ENCODE data around the gene INPP5A.

INPP5A gene

GRCh38 chr10:132532749-132533560, 4.6 kb upstream of the INPP5A start:
- Histone ChIP-seq H4K8ac (ENCODE audit: low read depth, low read length) (no peak overlapping the region), H3K27me3 (ENCODE audit: control insufficient read depth in 3 of 3, insufficient read depth in 3 of 3, low read depth in 1 of 3, low read length in 3 of 3) (peaks cover 0 to 3% (median 0%) of the 10 kb centered on the region in 3 experiments), H3K4ac (ENCODE audit: low read length) (no peak overlapping the region), H3K4me1 (ENCODE audit: control insufficient read depth in 2 of 2, insufficient read depth in 1 of 2, low read depth in 1 of 2, low read length in 2 of 2) (peaks cover 3 to 16% of the 10 kb centered on the region in 2 donors), H2BK15ac (ENCODE audit: low read length) (no peak overlapping the region), H3K36me3 (replicated peaks in 1 of 2; ENCODE audit: control insufficient read depth in 2 of 2, insufficient read depth in 2 of 2, low read length in 2 of 2) (peaks cover 0 to 4% of the 10 kb centered on the region in 2 donors), H3K18ac (ENCODE audit: low read length) (no peak overlapping the region), H2AFZ (ENCODE audit: low read length) (no peak overlapping the region), H2BK120ac (ENCODE audit: low read depth, low read length) (no peak overlapping the region), H2AK5ac (ENCODE audit: low read depth, low read length) (no peak overlapping the region), H3K9me3 (replicated peaks in 1 of 2; ENCODE audit: control insufficient read depth in 2 of 2, insufficient read depth in 1 of 2, low read depth in 1 of 2, low read length in 2 of 2) (peaks cover 9 to 20% of the 10 kb centered on the region in 2 donors), H2BK5ac (ENCODE audit: low read length) (no peak overlapping the region), H3K4me3 (ENCODE audit: low read length in 2 of 2) (no peak overlapping the region), H3K79me1 (ENCODE audit: low read depth, low read length) (peaks cover 2% of the 10 kb centered on the region), H4K91ac (ENCODE audit: low read depth, low read length, poor library complexity) (no peak overlapping the region), H3K27ac (replicated peaks; ENCODE audit: low read length) (no peak overlapping the region), H3K23ac (ENCODE audit: low read depth, low read length, poor library complexity) (no peak overlapping the region), H2BK12ac (ENCODE audit: low read length) (no peak overlapping the region), H3K14ac (ENCODE audit: low read length) (no peak overlapping the region), H3K4me2 (ENCODE audit: insufficient read depth, low read length, poor library complexity, severe bottlenecking) (no peak overlapping the region), H3K9ac (ENCODE audit: low read depth, low read length, poor library complexity) (no peak overlapping the region)
- no peak for DNase-seq (ENCODE audit: low spot score)
- no CpG with 5 or more reads among the region's 14 CpGs for WGBS, 2 donors (ENCODE audit: extremely low coverage in 2 of 2, insufficient read length in 2 of 2, insufficient replicate concordance in 1 of 2)

GRCh38 chr10:132533571-132534260, 3.9 kb upstream of the INPP5A start:
- DNase-seq (ENCODE audit: low spot score), result no peak
- H2AFZ ChIP-seq (ENCODE audit: low read length), result no peak overlapping the region
- WGBS, 2 donors (ENCODE audit: extremely low coverage in 2 of 2, insufficient read length in 2 of 2, insufficient replicate concordance in 1 of 2), result no CpG with 5 or more reads among the region's 12 CpGs

GRCh38 chr10:132534391-132535064, 3.1 kb upstream of the INPP5A start:
- no peak overlapping the region for H2BK12ac ChIP-seq (ENCODE audit: low read length)
- H3K4me3 ChIP-seq (ENCODE audit: low read length in 2 of 2), result no peak overlapping the region
- peaks cover 0 to 4% of the 10 kb centered on the region in 2 donors for H3K36me3 ChIP-seq (replicated peaks in 1 of 2; ENCODE audit: control insufficient read depth in 2 of 2, insufficient read depth in 2 of 2, low read length in 2 of 2)
- no peak overlapping the region for H2BK120ac ChIP-seq (ENCODE audit: low read depth, low read length)
- no peak for DNase-seq (ENCODE audit: low spot score)
- no peak overlapping the region for H3K4ac ChIP-seq (ENCODE audit: low read length)
- H3K9ac ChIP-seq (ENCODE audit: low read depth, low read length, poor library complexity), result peak overlapping the region; percentile 64
- H3K23ac ChIP-seq (ENCODE audit: low read depth, low read length, poor library complexity), result no peak overlapping the region
- H3K14ac ChIP-seq (ENCODE audit: low read length), result peak overlapping the region; percentile 97
- H2AK5ac ChIP-seq (ENCODE audit: low read depth, low read length), result peak overlapping the region; percentile 66
- no peak overlapping the region for H2BK5ac ChIP-seq (ENCODE audit: low read length)
- H3K79me1 ChIP-seq (ENCODE audit: low read depth, low read length), result peaks cover 2% of the 10 kb centered on the region
- peaks cover 6 to 20% of the 10 kb centered on the region in 2 donors for H3K9me3 ChIP-seq (replicated peaks in 1 of 2; ENCODE audit: control insufficient read depth in 2 of 2, insufficient read depth in 1 of 2, low read depth in 1 of 2, low read length in 2 of 2)
- no CpG with 5 or more reads among the region's 8 CpGs for WGBS, 2 donors (ENCODE audit: extremely low coverage in 2 of 2, insufficient read length in 2 of 2, insufficient replicate concordance in 1 of 2)
- peaks cover 0 to 3% (median 0%) of the 10 kb centered on the region in 3 experiments for H3K27me3 ChIP-seq (ENCODE audit: control insufficient read depth in 3 of 3, insufficient read depth in 3 of 3, low read depth in 1 of 3, low read length in 3 of 3)
- no peak overlapping the region for H3K18ac ChIP-seq (ENCODE audit: low read length)
- no peak overlapping the region for H2AFZ ChIP-seq (ENCODE audit: low read length)
- no peak overlapping the region for H3K27ac ChIP-seq (replicated peaks; ENCODE audit: low read length)
- no peak overlapping the region for H4K91ac ChIP-seq (ENCODE audit: low read depth, low read length, poor library complexity)
- H4K8ac ChIP-seq (ENCODE audit: low read depth, low read length), result no peak overlapping the region
- no peak overlapping the region for H2BK15ac ChIP-seq (ENCODE audit: low read length)
- peaks cover 6 to 21% of the 10 kb centered on the region in 2 donors for H3K4me1 ChIP-seq (ENCODE audit: control insufficient read depth in 2 of 2, insufficient read depth in 1 of 2, low read depth in 1 of 2, low read length in 2 of 2)
- no peak overlapping the region for H3K4me2 ChIP-seq (ENCODE audit: insufficient read depth, low read length, poor library complexity, severe bottlenecking)

More at GRCh38 chr10:132533571-132534260, 3.9 kb upstream of the INPP5A start:
- H4K8ac ChIP-seq (ENCODE audit: low read depth, low read length), result no peak overlapping the region
- H3K9ac ChIP-seq (ENCODE audit: low read depth, low read length, poor library complexity), result no peak overlapping the region
- H3K36me3 ChIP-seq (replicated peaks in 1 of 2; ENCODE audit: control insufficient read depth in 2 of 2, insufficient read depth in 2 of 2, low read length in 2 of 2), result peaks cover 0 to 4% of the 10 kb centered on the region in 2 donors
- no peak overlapping the region for H3K4ac ChIP-seq (ENCODE audit: low read length)
- peak overlapping the region; percentile 28 for H3K18ac ChIP-seq (ENCODE audit: low read length)
- no peak overlapping the region for H2BK15ac ChIP-seq (ENCODE audit: low read length)
- H3K27ac ChIP-seq (replicated peaks; ENCODE audit: low read length), result no peak overlapping the region
- peak overlapping the region; percentile 7 for H4K91ac ChIP-seq (ENCODE audit: low read depth, low read length, poor library complexity)
- no peak overlapping the region for H2BK12ac ChIP-seq (ENCODE audit: low read length)
- H3K9me3 ChIP-seq (replicated peaks in 1 of 2; ENCODE audit: control insufficient read depth in 2 of 2, insufficient read depth in 1 of 2, low read depth in 1 of 2, low read length in 2 of 2), result peaks cover 6 to 20% of the 10 kb centered on the region in 2 donors
- H3K4me1 ChIP-seq (ENCODE audit: control insufficient read depth in 2 of 2, insufficient read depth in 1 of 2, low read depth in 1 of 2, low read length in 2 of 2), result peaks cover 5 to 14% of the 10 kb centered on the region in 2 donors
- H2BK120ac ChIP-seq (ENCODE audit: low read depth, low read length), result peak overlapping the region; percentile 36
- H3K79me1 ChIP-seq (ENCODE audit: low read depth, low read length), result peaks cover 2% of the 10 kb centered on the region
- no peak overlapping the region for H3K23ac ChIP-seq (ENCODE audit: low read depth, low read length, poor library complexity)
- no peak overlapping the region for H2AK5ac ChIP-seq (ENCODE audit: low read depth, low read length)
- no peak overlapping the region for H2BK5ac ChIP-seq (ENCODE audit: low read length)
- H3K4me3 ChIP-seq (ENCODE audit: low read length in 2 of 2), result no peak overlapping the region
- H3K27me3 ChIP-seq (ENCODE audit: control insufficient read depth in 3 of 3, insufficient read depth in 3 of 3, low read depth in 1 of 3, low read length in 3 of 3), result peaks cover 0 to 3% (median 0%) of the 10 kb centered on the region in 3 experiments
- no peak overlapping the region for H3K4me2 ChIP-seq (ENCODE audit: insufficient read depth, low read length, poor library complexity, severe bottlenecking)
- H3K14ac ChIP-seq (ENCODE audit: low read length), result no peak overlapping the region

All from neuronal stem cell (in vitro differentiated cells).